ENCODE measurements around the gene AFAP1. TPM values are rescaled to one million over a fixed set of nuclear protein-coding genes. Genes with fewer than 3 reads are reported as not detected.

The AFAP1 gene
- total RNA-seq, 1 experiment from 2014 or later, result 42.1 TPM

DNA sequence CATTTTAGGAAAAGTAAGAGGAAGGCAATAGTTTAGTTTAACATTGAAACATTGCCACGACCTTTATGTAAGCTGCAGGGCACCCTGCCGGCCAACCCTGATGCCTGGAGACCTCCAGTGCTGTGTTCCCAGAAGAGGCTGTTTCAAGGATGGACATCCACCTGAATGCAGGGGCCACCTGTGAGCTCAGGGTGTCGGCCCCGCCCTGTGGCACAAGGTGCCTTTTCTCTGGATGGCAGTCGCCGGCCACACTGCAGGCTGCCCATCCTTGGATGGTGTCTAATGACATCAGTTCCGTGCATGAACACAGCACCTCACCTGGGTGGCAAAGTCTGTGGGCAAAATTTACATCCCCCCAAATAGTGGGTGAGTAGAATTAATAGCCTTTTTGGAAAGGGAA lies 180.0 kb downstream of the AFAP1 start:
- no peak overlapping the region for H3K9ac ChIP-seq (ENCODE audit: low read length)
- no peak overlapping the region for H3K4me3 ChIP-seq (ENCODE audit: low read length)
- H3K4me1 ChIP-seq (ENCODE audit: insufficient read depth, low read length), result peaks cover 2% of the 10 kb centered on the region
- no peak overlapping the region for H3K27ac ChIP-seq (ENCODE audit: low read length)
- H3K79me2 ChIP-seq (ENCODE audit: low read length), result no peaks in the 10 kb centered on the region
- no TSS peak for BruUV-seq (replicated peaks)
- ATAC-seq (no peak), DNase-seq (no peak)
- no peaks in the 10 kb centered on the region for H3K9me3 ChIP-seq (ENCODE audit: low read length)
- ChIA-PET CTCF (no interaction called here), POLR2A (ENCODE audit: unreplicated experiment) (no interaction called here)
- H3K4me2 ChIP-seq (ENCODE audit: low read length), result no peak overlapping the region
- H3K9me2 ChIP-seq (replicated peaks; ENCODE audit: low read length), result no peaks in the 10 kb centered on the region
- intact Hi-C loops (cut with micrococcal nuclease), result no loop called here
- no peaks in the 10 kb centered on the region for H3F3A ChIP-seq (ENCODE audit: low read length, unreplicated experiment)
- no peak overlapping the region for H2AFZ ChIP-seq (ENCODE audit: low read length)
- peaks cover 22% of the 10 kb centered on the region; the same call in 1 of the 2 replicates for H3K36me3 ChIP-seq (ENCODE audit: low read depth, low read length)
- H4K20me1 ChIP-seq (ENCODE audit: low read length), result no peaks in the 10 kb centered on the region
- no peaks in the 10 kb centered on the region for H3K27me3 ChIP-seq (ENCODE audit: low read length)
- no peak for TF ChIP-seq EZH2 (IDR thresholded peaks at IDR 0.05; ENCODE audit: low read length, unreplicated experiment)

DNA sequence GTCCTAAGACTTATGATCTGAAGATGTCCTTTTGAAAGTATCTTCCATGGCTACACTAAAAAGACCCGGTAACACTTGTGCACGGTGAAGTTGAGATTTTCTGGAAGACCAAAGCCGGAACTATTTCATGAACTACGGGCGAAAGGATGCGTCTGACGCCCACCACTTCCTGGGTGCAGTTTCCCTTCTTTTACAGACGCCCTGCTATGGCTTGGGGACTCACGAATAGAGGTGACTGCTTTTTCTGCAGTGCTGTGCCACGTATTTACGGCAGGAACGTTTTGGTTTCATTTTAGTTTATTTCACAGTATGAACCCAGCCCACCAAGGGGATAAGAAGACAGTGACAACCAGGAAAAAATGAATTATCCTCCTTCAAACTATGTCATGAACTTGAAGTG lies 180.4 kb downstream of the AFAP1 start:
- intact Hi-C loops (cut with micrococcal nuclease), result no loop called here
- Histone ChIP-seq H3K4me3 (ENCODE audit: low read length) (no peak overlapping the region), H3K79me2 (ENCODE audit: low read length) (no peaks in the 10 kb centered on the region), H3K36me3 (ENCODE audit: low read depth, low read length) (peaks cover 22% of the 10 kb centered on the region; the same call in 1 of the 2 replicates), H3K9me2 (replicated peaks; ENCODE audit: low read length) (no peaks in the 10 kb centered on the region), H3K4me2 (ENCODE audit: low read length) (no peak overlapping the region), H3K9ac (ENCODE audit: low read length) (no peak overlapping the region), H3K4me1 (ENCODE audit: insufficient read depth, low read length) (peaks cover 6% of the 10 kb centered on the region), H4K20me1 (ENCODE audit: low read length) (no peaks in the 10 kb centered on the region), H3K9me3 (ENCODE audit: low read length) (no peaks in the 10 kb centered on the region), H3K27me3 (ENCODE audit: low read length) (no peaks in the 10 kb centered on the region), H3K27ac (ENCODE audit: low read length) (no peak overlapping the region), H2AFZ (ENCODE audit: low read length) (no peak overlapping the region), H3F3A (ENCODE audit: low read length, unreplicated experiment) (no peaks in the 10 kb centered on the region)
- TF ChIP-seq CTCF (conservative IDR thresholded peaks at IDR 0.05; ENCODE audit: low read depth, low read length), result no peak
- no peak for TF ChIP-seq EZH2phosphoT487 (IDR thresholded peaks at IDR 0.05; ENCODE audit: borderline replicate concordance, low read length)
- no peak for TF ChIP-seq EZH2 (IDR thresholded peaks at IDR 0.05; ENCODE audit: low read length, unreplicated experiment)
- POLR2A ChIA-PET (ENCODE audit: unreplicated experiment), result no interaction called here
- BruUV-seq (replicated peaks), result no TSS peak
- DNase-seq (no peak), ATAC-seq (no peak)
- CTCF ChIA-PET, result no interaction called here

DNA sequence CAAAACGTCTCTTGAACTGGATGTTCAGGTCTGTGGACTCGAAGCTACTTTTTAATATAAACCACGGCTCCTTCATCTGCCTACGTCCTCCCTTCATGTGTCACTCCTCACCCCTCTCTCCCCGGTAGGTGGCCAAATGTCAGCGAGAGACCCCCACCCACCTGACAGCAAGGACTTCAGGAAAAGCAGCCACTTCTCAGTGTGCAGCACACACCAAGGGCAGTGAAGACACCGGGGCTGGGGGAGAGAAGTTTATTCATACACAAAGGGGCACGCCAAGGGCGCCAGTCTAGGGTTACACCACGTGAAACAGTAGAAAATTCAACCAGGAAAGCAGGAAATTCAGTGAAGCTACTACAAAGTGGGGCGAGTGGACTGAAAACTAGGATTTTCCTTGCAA lies 181.2 kb downstream of the AFAP1 start:
- peaks cover 13% of the 10 kb centered on the region for H3K4me1 ChIP-seq (ENCODE audit: insufficient read depth, low read length)
- ChIA-PET POLR2A (ENCODE audit: unreplicated experiment) (no interaction called here), CTCF (no interaction called here)
- H3K79me2 ChIP-seq (ENCODE audit: low read length), result no peaks in the 10 kb centered on the region
- no TSS peak for BruUV-seq (replicated peaks)
- no peaks in the 10 kb centered on the region for H3F3A ChIP-seq (ENCODE audit: low read length, unreplicated experiment)
- no peak overlapping the region for H2AFZ ChIP-seq (ENCODE audit: low read length)
- ATAC-seq (no peak), DNase-seq (no peak)
- no peak for TF ChIP-seq CTCF (conservative IDR thresholded peaks at IDR 0.05; ENCODE audit: low read depth, low read length)
- TF ChIP-seq EZH2phosphoT487 (IDR thresholded peaks at IDR 0.05; ENCODE audit: borderline replicate concordance, low read length), result no peak
- H3K4me3 ChIP-seq (ENCODE audit: low read length), result no peak overlapping the region
- H3K9me3 ChIP-seq (ENCODE audit: low read length), result no peaks in the 10 kb centered on the region
- H3K27me3 ChIP-seq (ENCODE audit: low read length), result no peaks in the 10 kb centered on the region
- no peak overlapping the region for H3K9ac ChIP-seq (ENCODE audit: low read length)
- H3K36me3 ChIP-seq (ENCODE audit: low read depth, low read length), result peaks cover 17% of the 10 kb centered on the region; the same call in 1 of the 2 replicates
- no peak overlapping the region for H3K4me2 ChIP-seq (ENCODE audit: low read length)
- no peak overlapping the region for H3K27ac ChIP-seq (ENCODE audit: low read length)
- intact Hi-C loops (cut with micrococcal nuclease), result no loop called here
- no peaks in the 10 kb centered on the region for H4K20me1 ChIP-seq (ENCODE audit: low read length)
- H3K9me2 ChIP-seq (replicated peaks; ENCODE audit: low read length), result no peaks in the 10 kb centered on the region
